Cardiac septum (tissue), 1 donor: ENCODE results near the gene CFAP221. TPM values are rescaled to one million over a fixed set of nuclear protein-coding genes. Genes with fewer than 3 reads are reported as not detected.

Experiments
- DNase-seq: peaks from one replicate; pipeline ENCODE4 v3.0.0-alpha.2; 2020; ENCODE audit warnings: low spot score
- intact Hi-C: fragments of 100-400 bp; cut with DNase I; formaldehyde crosslinking; loops from one replicate; pipeline ENCODE4 v1.14.0; 2022
- long read RNA-seq: library from polyadenylated mRNA; unstranded; transcript quantifications from one replicate; pipeline ENCODE4 v2.0.0, GENCODE V29; 2021
- total RNA-seq: library from RNA; stranded (reverse); fragmentation: NEBNext Ultra II Directional; extraction: Animal tissue kit (Norgen Biotek cat#: 25700); gene quantifications from one replicate; pipeline ENCODE4 v1.2.1, GENCODE V29; 2021
- donor health status: DM: no; HTN: no; CAD: no.

Gene CFAP221
- 1.2 TPM for total RNA-seq
- long read RNA-seq: 0 reads

DNA sequence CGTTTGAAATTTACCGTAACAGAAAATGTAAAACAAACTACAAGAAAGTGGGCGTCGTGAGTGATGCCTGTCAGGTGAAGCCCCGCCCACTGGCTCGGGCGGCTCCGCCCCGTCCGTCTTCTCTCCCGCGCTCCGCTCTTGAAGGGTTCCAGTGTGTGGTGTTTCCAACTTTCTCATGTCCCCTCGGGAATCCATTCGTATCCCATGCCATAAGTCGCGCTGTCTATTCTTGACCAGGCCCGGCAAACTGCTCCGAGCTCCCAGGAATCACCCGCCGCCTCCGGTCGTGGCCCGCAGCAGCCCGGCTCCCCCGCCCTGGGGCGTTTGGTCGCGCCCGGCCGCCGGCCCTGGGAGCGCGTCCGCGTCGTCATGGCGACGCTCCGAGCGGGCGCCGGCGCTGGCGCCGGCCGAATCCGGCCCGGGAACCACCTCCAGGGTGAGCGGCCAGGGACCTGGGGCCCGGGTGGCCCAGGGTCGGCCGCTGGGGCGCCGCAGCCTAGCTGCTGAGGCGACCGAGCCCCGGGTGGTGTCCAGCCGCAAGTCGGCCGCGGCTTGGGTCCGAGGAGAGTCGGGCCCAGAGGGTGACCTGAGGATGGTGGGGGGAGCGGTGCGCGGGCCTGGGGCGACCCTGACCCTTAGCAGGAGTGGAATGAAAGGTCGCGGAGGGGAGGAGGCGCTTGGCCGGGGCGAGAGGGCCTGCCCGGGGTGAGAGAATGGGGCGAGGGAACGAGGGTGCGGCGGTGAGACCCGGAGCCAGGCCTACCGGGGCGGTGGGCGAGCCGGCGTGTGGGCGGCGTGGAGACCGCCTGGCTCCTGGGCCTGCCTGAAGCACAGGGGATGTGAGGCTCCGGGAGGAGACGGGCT lies at the start of gene CFAP221:
CFAP221 (plus strand) TSS at position 375 of the 864 bp plus-strand sequence. CDS start 1,683 bp downstream, outside the sequence.
- intact Hi-C loops: no loop called here
- peak; percentile 82 for DNase-seq

DNA sequence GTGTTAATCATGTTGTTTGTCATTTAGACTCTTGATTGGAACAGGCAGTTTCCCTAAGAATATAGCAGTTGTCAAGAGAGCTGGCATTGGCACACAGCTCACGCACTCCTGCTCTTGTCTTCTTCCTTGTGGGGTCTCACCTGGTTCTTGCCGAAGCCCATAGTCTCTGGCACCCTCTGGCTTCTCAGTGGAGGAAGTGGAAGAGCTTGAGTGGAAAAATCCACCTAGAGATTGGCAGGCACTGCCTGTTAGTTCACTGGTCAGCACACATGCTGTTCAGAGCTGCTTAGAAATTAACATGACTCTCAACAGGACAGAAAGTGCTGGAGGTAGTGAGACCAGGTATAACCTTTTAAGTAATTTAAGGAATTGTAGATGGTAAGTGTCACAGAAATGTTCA lies 48.3 kb upstream of the CFAP221 start:
- no peak for DNase-seq
- intact Hi-C loops: no loop called here

DNA sequence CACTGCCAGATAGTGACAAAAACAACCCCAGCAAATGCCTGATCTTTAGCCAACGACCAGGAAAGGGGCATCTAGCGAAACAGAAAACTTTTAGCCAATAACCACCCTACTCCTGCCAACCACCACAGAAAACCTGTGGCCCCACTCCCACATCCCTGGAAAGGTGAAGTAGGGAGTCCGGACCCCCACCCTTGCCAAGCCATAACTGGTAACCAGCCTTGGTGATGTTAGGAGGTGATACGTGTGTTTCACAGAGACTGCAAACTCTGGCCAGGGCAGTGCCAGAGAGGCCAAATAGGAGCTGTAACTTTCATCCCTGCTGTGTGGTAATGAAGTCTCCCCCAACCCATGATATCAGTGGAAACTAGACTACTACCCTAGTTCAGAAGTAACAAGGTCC lies 47.6 kb upstream of the CFAP221 start:
- intact Hi-C loops: no loop called here

DNA sequence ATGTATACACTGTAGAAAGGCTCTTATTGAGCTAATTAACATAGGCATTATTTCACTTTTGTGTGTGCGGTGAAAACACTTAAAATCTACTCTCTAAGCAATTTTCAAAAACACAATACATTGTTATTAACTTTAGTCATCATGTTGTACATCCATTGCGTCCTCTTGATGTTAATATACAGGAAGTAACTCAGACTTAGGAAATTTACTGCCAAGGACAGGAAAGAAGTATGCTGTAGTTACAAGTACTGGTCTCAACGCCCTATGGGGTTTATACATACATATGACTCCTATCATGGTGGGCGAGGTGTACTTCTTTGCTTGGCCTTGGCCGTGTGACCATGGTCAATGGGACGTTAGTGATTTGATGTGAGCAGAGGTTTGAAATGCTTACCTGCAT lies 35.5 kb upstream of the CFAP221 start:
- intact Hi-C loops: no loop called here

More for the DNA sequence above, 47.6 kb upstream of the CFAP221 start:
- DNase-seq: no peak

DNA sequence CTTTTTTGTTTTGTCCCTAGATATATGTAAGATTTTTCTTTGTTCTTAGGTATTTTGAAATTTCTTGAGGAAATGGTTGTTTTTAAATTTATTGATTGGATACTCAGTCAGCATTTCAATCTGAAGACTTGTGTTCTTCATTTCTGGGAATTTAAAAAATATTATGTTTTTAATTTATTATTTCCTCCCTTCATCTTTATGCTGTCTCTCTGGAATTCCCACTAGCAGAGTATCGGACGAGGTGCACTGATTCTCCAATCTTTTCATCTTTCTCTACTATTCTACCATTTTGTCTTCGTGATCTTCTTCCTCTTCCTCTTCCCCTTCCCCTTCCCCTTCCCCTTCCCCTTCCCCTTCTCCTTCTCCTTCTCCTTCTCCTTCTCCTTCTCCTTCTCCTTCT lies 32.3 kb upstream of the CFAP221 start:
- no peak for DNase-seq
- intact Hi-C loops: loop anchor here (10.0 kb wide), 1 partner anchor 143 kb away; no protein-coding TSS in a partner anchor

More for the DNA sequence above, 35.5 kb upstream of the CFAP221 start:
- no peak for DNase-seq

DNA sequence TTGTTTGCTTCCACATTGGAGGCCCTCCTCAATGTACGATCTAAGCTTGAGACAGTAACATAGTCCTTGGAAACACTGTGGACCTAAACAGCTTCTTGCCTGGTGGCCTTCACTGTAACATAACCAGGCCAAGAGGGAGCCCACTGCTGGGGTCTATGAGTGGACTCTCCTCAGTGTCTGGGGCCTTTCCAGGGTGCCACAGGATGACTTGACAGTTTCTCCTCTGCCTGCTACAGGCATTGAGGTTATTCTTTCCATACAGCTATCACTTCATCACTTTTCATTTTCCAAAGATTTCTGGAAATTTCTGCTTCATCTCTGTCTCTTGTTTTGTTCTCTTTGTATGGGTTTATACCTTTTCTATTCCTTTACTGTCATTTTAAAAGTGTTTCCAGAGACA lies 31.3 kb upstream of the CFAP221 start:
- DNase-seq: no peak
- intact Hi-C loops: loop anchor here (10.0 kb wide), 1 partner anchor 142 kb away; no protein-coding TSS in a partner anchor

DNA sequence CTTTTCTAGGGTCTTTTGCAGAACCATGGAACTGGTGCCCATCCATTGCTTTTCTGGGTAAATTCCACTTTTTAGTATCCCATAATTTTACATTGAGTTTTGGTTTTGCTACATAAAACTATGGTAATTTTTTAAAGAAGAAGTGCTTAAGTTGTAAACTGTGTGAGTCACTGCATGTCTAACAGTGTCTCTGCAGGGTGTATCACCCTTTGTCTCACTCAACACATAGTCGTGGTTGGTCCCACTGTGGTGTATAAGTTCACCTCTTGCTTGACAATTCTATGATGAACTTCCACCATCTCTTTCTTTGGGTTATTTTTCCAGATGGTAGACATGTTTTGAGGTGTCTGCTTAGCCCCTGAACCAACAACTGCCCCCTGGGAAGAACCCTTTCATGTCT lies 30.4 kb upstream of the CFAP221 start:
- DNase-seq: no peak
- intact Hi-C loops: loop anchor here (10.0 kb wide), 1 partner anchor 141 kb away; no protein-coding TSS in a partner anchor

DNA sequence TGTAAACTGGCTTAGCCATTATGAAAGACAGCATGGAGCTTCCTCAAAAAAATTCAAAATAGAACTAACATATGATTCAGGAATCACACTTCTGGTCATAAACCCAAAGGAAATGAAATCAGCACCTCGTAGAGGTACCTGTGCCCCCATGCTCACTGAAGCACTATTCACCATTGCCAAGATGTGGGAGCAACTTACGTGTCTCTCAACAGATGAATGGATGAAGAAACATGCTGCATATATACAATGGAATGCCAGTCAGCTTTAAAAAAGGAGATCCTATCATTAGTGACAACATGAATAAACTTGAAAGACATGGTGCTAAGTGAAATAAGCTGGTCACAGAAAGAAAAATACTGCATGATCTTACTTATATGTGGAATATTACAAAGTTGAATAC lies 28.1 kb upstream of the CFAP221 start:
- intact Hi-C loops: loop anchor here (10.0 kb wide), 1 partner anchor 139 kb away; no protein-coding TSS in a partner anchor
- DNase-seq: no peak

DNA sequence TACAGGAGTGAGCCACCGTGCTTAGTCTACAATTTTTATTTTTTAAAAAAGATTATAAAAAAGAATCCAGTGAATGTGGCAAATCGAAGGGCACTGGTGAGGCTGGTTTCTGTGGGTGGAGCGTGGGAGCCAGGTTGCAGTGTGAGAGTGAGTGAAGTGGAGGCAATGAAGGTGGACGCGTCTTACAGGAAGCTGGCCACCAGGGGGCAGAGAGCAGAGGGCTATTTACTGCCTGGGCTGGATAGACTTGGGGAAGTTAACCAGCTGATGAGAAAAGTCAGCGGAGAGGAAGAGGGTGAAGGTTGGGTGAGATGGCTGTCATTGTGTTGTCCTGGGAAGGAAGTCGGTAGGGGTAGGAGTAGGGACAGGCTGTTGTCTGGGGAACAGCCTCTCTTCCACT lies 26.8 kb upstream of the CFAP221 start:
- intact Hi-C loops: loop anchor here (10.0 kb wide), 1 partner anchor 137 kb away; no protein-coding TSS in a partner anchor
- no peak for DNase-seq

DNA sequence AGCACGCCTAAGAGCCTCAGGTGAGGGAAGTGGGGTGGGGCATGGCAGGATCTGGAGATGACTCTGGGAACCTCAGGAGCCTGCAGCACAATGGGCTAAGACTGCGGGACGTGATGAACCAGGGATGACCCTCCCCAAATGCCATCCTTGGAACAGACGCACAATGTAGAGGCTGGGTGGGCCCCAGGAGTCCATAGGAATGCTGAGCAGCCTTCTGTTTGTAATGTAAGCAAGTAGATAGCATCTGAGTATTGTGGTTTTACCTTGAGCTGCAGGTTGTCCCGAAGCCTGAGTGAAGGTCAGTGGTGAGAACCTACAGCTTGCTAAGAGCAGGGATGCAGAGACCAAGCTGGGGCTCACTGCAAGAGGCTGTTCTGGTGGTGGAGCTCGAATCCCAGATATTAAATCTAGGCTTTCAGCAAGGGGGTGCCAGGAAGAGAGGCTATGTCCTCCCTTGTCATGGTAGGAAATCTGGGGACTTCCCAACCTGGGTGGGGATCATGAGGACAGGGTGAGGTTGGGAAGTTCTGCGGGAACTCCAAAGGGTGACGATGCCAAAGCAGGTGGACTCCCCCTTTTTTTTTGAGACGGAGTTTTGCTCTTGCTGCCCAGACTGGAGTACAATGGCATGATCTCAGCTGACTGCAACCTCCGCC lies 25.7 kb upstream of the CFAP221 start:
- intact Hi-C loops: loop anchor here (10.0 kb wide), 1 partner anchor 136 kb away; no protein-coding TSS in a partner anchor
- DNase-seq: no peak

DNA sequence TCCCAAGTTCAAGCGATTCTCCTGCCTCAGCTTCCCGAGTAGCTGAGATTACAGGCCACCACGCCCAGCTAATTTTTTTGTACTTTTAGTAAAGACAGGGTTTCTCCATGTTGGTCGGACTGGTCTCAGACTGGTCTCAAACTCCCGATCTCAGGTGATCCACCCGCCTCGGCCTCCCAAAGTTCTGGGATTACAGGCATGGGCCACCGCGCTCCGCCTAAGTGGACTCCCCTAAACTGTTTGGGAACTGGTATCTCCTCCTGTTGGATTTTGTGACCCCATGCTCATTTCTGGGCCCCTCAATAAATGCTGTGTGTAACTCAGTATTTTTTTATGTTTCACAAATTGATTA lies 25.2 kb upstream of the CFAP221 start:
- no peak for DNase-seq
- intact Hi-C loops: loop anchor here (10.0 kb wide), 1 partner anchor 136 kb away; no protein-coding TSS in a partner anchor

DNA sequence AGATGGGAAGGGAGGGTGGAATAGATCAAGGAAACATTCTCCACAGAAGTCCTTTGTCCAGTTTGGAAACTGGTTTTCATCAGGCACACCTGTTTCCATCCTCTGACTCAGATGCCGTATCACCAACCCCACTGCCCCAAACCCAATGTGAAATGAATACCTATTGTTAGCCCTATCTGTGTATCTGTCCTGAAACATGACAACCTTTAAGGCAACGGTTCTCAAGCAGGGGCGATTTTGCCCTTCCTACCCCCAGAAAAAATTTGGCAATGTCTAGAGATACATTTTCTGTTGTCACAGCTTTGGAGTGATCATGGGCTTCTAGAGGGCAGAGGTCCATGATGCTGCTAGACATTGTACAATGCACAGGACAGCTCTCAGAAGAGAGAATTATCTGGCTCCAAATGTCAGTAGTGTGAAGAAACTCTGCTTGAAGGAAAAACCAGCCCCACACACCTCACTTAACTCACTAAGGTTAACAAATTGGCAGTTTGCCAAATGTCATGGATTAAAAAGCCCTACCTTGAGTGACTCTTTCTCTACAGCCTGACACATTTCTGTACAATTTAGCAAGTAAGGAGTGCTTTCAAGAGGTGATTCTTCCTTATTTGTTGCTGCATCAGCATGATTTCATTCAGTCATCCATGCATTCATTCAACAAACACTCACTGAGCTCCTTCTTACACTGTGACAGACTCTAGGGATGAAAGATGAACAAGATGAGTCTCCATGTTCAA lies 23.4 kb upstream of the CFAP221 start:
- DNase-seq: no peak
- intact Hi-C loops: no loop called here

DNA sequence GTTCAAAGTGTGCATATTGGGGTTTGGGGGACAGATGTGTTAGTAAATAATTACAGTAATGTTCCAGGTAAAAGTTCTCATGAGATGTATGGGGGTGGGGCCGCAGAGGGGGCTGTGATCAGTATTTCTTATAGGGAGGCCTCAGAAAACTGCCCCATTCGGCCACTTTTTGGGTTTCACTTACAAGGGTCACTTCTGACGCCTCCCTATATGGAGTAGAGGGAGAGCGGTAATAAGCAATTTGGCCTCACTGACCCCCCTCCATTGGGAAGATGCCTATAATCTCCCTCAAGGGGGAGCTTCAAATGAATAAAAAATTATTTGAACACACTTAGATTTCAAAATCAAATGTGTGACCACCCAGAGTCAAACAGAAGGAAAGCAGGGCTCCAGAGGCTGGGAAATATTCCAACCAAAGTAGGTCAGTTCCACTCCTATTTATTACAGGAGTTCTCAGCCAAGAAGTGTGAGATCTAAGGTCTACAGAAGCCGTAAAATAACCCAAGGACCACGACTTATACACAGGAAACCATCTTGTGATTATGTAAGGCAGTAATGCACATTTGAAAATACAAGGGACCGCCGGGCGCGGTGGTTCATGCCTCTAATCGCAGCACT lies 22.7 kb upstream of the CFAP221 start:
- DNase-seq: no peak
- intact Hi-C loops: no loop called here

DNA sequence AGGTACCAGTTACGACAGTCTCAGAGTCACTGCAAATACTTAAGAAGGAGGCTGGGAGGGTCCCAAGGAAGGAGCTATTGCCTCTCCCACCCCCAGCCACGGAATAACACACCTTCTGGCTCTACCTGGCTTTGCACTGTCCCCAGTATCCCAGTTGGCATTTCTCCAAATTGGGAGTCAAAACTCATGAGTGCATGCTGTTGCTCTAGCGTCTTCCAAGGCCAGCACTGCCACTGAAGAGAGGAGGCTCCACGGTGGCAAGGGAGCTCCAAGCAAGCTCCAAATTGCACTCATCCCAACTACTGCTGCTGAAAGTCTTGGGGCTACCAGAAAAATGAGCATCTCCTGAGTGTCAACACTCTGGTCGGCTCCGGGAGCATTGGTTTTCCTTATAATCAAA lies 21.6 kb upstream of the CFAP221 start:
- no peak for DNase-seq
- intact Hi-C loops: no loop called here

DNA sequence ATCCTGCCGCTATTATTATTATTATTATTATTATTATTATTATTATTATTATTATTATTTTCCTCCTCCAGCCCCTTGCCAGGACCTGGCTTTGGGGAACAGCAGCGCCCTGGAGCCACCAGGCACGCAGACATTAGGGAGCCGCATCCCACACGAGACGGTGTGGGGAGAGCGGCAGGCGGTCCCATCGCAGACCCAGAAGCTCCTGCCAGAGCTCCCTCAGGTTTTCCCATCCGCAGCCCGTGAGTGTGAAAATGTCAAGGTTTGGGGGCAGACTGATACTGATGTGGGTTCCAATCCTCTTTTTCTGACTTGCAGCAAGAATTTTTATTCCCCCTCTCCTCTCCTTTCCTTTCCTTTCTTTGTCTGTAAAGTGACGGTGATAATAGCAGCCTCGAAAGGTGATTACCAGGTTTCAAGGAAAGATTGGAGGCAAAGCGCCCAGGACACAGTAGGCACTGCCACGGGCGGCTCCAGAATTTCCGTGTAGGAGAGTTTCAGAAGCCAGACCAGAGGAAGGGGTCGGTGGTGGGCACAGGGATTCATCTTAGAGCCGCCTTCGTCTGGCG lies 20.8 kb upstream of the CFAP221 start:
- intact Hi-C loops: no loop called here
- DNase-seq: no peak

DNA sequence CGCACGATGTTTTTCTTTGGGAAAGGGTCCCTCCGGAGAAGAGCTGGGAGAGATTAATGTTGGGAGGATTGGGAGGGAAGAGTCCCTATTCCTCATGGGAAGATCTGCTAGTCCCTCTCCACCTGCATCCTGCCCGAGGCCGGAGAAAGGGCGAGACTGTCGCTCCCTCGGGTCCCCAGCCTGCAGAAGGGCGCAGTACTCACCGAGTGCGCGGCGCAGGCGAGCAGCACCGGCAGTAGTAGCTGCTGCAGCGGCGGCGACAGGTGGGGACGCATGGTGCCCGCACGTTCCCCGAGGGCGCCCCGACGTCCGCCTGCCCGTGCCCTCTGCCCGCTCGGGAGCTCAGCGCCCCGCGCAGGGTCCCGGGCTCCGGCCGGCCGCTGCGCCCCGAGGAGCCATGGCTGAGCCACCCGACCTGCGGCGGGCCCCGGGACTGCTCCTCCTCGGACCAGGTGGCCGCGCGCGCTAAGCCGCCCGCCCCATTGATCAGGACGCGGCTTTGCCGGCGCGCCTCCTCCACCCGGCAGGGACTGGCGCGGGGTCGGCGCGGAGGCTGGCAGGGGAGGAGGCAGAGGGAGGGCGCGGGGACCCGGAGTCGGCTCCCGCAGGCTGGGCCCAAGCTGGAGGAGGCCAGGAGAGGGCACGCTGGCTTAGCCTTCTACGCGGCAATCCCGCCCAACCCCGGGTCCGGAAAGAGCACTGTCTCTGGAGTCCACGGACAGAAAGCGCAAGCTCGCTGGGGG lies 20.1 kb upstream of the CFAP221 start, which contains the start of gene SCTR:
SCTR (minus strand) TSS at position 532 of the 743 bp plus-strand sequence; CDS start at position 275, 257 bp downstream.
- intact Hi-C loops: no loop called here
- DNase-seq: no peak

DNA sequence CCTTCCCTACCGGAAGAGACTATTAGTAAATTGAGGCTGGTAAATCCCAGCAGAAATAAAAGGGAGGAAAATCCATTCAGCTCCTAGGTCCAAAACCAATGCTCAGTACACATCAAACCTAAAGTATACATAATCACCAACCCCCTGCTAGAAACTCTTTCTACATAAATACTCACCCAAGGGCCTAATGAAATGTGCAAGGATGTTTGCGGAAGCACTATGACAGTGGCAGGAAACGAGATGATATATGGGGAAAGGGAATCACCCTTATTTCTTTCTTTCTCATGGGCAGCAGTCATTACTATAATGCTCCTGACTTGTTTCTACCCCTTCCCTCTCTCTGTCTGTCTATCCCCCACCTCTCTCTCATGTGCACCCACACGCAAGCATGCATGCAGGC lies 18.6 kb upstream of the CFAP221 start:
- intact Hi-C loops: no loop called here
- DNase-seq: no peak

DNA sequence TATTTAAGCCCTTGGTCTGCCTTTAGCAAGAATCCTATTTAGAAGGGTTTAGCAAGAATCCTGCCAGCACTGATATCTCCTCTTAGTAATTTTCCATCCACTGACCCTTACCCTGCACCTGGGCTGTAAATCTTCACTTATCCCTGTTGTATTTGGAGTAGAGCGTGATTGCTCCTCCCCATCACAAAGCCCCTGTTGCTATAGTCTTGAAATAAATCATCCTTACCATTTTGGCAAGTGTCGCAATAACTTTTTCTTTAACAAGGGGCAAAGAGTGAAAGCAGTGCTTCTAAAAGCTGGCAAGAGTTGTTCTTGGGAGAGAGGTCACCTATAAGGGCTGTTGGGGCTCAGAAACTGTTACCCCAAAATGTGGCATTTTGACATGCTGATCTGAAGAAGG lies 16.2 kb upstream of the CFAP221 start:
- no peak for DNase-seq
- intact Hi-C loops: no loop called here
